IPS-15b (cell line): Measurements from ENCODE around the gene GLTPD2.

Source experiments
- H3K27me3 ChIP-seq: one replicate; pipeline ENCODE4 v1.6.1; 2013; ENCODE audit warnings: low read length; ENCODE audit not compliant: control insufficient read depth, insufficient read depth
- H3K36me3 ChIP-seq: one replicate; pipeline ENCODE4 v1.6.1; 2013; ENCODE audit warnings: low read length; ENCODE audit not compliant: control insufficient read depth, insufficient read depth
- H3K4me1 ChIP-seq: one replicate; pipeline ENCODE4 v1.6.1; 2013; ENCODE audit warnings: mild to moderate bottlenecking, low read length; ENCODE audit not compliant: control insufficient read depth, insufficient read depth
- H3K4me3 ChIP-seq: one replicate; pipeline ENCODE4 v1.5.1; 2013; ENCODE audit warnings: low read depth, low read length
- H3K9ac ChIP-seq: one replicate; pipeline ENCODE4 v1.6.1; 2013; ENCODE audit warnings: low read depth, mild to moderate bottlenecking, low read length
- H3K9me3 ChIP-seq: one replicate; pipeline ENCODE4 v1.6.1; 2013; ENCODE audit warnings: mild to moderate bottlenecking, low read length; ENCODE audit not compliant: control insufficient read depth, insufficient read depth

GLTPD2 gene

GRCh38 chr17:4748686-4749085, 40.1 kb upstream of the GLTPD2 start:
- peaks cover 6% of the 10 kb centered on the region for H3K4me1 ChIP-seq
- no peak overlapping the region for H3K9ac ChIP-seq
- no peaks in the 10 kb centered on the region for H3K36me3 ChIP-seq
- H3K4me3 ChIP-seq = no peak overlapping the region
- no peaks in the 10 kb centered on the region for H3K9me3 ChIP-seq
- peaks cover 6% of the 10 kb centered on the region for H3K27me3 ChIP-seq

GRCh38 chr17:4750606-4751005, 38.2 kb upstream of the GLTPD2 start:
- Histone ChIP-seq H3K4me3 (no peak overlapping the region), H3K4me1 (peaks cover 6% of the 10 kb centered on the region), H3K36me3 (no peaks in the 10 kb centered on the region), H3K27me3 (no peaks in the 10 kb centered on the region), H3K9me3 (no peaks in the 10 kb centered on the region), H3K9ac (no peak overlapping the region)

GRCh38 chr17:4751932-4752331, 36.8 kb upstream of the GLTPD2 start:
- no peaks in the 10 kb centered on the region for H3K36me3 ChIP-seq
- no peaks in the 10 kb centered on the region for H3K9me3 ChIP-seq
- no peak overlapping the region for H3K4me3 ChIP-seq
- H3K27me3 ChIP-seq = no peaks in the 10 kb centered on the region
- no peak overlapping the region for H3K9ac ChIP-seq
- H3K4me1 ChIP-seq = peaks cover 3% of the 10 kb centered on the region

GRCh38 chr17:4753392-4753791, 35.4 kb upstream of the GLTPD2 start:
- H3K4me1 ChIP-seq = peaks cover 3% of the 10 kb centered on the region

GRCh38 chr17:4759776-4760236, 29.0 kb upstream of the GLTPD2 start:
- no peaks in the 10 kb centered on the region for H3K4me1 ChIP-seq
- H3K9ac ChIP-seq = no peak overlapping the region
- H3K36me3 ChIP-seq = no peaks in the 10 kb centered on the region
- H3K27me3 ChIP-seq = no peaks in the 10 kb centered on the region
- no peaks in the 10 kb centered on the region for H3K9me3 ChIP-seq
- H3K4me3 ChIP-seq = no peak overlapping the region

More at GRCh38 chr17:4753392-4753791, 35.4 kb upstream of the GLTPD2 start:
- Histone ChIP-seq H3K4me3 (no peak overlapping the region), H3K9me3 (no peaks in the 10 kb centered on the region), H3K36me3 (no peaks in the 10 kb centered on the region), H3K27me3 (no peaks in the 10 kb centered on the region), H3K9ac (no peak overlapping the region)

- H3K9ac ChIP-seq = no peak overlapping the region
These were observed 24.2 kb upstream of the GLTPD2 start for GRCh38 chr17:4764595-4764994.

GRCh38 chr17:4766201-4766600, 22.6 kb upstream of the GLTPD2 start:
- H3K9me3 ChIP-seq = no peaks in the 10 kb centered on the region
- no peak overlapping the region for H3K9ac ChIP-seq
- no peaks in the 10 kb centered on the region for H3K27me3 ChIP-seq
- no peaks in the 10 kb centered on the region for H3K4me1 ChIP-seq
- H3K4me3 ChIP-seq = no peak overlapping the region
- H3K36me3 ChIP-seq = no peaks in the 10 kb centered on the region

More at GRCh38 chr17:4764595-4764994, 24.2 kb upstream of the GLTPD2 start:
- H3K4me3 ChIP-seq = no peak overlapping the region
- no peaks in the 10 kb centered on the region for H3K36me3 ChIP-seq
- no peaks in the 10 kb centered on the region for H3K27me3 ChIP-seq
- no peaks in the 10 kb centered on the region for H3K4me1 ChIP-seq
- H3K9me3 ChIP-seq = no peaks in the 10 kb centered on the region

GRCh38 chr17:4766723-4767122, 22.0 kb upstream of the GLTPD2 start:
- Histone ChIP-seq H3K9me3 (no peaks in the 10 kb centered on the region), H3K27me3 (no peaks in the 10 kb centered on the region), H3K9ac (no peak overlapping the region), H3K4me1 (no peaks in the 10 kb centered on the region), H3K36me3 (no peaks in the 10 kb centered on the region), H3K4me3 (no peak overlapping the region)

GRCh38 chr17:4768298-4768697, 20.5 kb upstream of the GLTPD2 start:
- Histone ChIP-seq H3K27me3 (no peaks in the 10 kb centered on the region), H3K9ac (no peak overlapping the region), H3K4me1 (no peaks in the 10 kb centered on the region), H3K4me3 (no peak overlapping the region), H3K9me3 (no peaks in the 10 kb centered on the region), H3K36me3 (no peaks in the 10 kb centered on the region)

- no peak overlapping the region for H3K9ac ChIP-seq
- H3K27me3 ChIP-seq = no peaks in the 10 kb centered on the region
- H3K36me3 ChIP-seq = no peaks in the 10 kb centered on the region
- H3K4me3 ChIP-seq = no peak overlapping the region
- no peaks in the 10 kb centered on the region for H3K4me1 ChIP-seq
- no peaks in the 10 kb centered on the region for H3K9me3 ChIP-seq
These were observed 19.1 kb upstream of the GLTPD2 start for GRCh38 chr17:4769628-4770027.

GRCh38 chr17:4771519-4772234, 17.1 kb upstream of the GLTPD2 start, which contains the start of gene TM4SF5:
Gene TM4SF5 (plus strand): TSS chr17:4771886. CDS start chr17:4771923, 37 bp downstream.
- Histone ChIP-seq H3K9ac (no peak within 1 kb of the TSS), H3K4me1 (no peaks in the 10 kb centered on the region), H3K27me3 (no peaks in the 10 kb centered on the region), H3K9me3 (no peaks in the 10 kb centered on the region), H3K36me3 (no peaks in the 10 kb centered on the region), H3K4me3 (no peak within 1 kb of the TSS)

- H3K4me1 ChIP-seq = no peaks in the 10 kb centered on the region
- no peak overlapping the region for H3K4me3 ChIP-seq
- H3K9ac ChIP-seq = no peak overlapping the region
These were observed 16.5 kb upstream of the GLTPD2 start for GRCh38 chr17:4772235-4772613.

More at GRCh38 chr17:4772235-4772613, 16.5 kb upstream of the GLTPD2 start:
- Histone ChIP-seq H3K27me3 (no peaks in the 10 kb centered on the region), H3K9me3 (no peaks in the 10 kb centered on the region), H3K36me3 (no peaks in the 10 kb centered on the region)
